CD4-positive, alpha-beta T cell treated with Interleukin-15 for 4 hours (primary cell): Measurements from ENCODE around the gene ECE2.

Source experiments
- DNase-seq: peaks from one replicate; pipeline ENCODE4 v3.0.0-alpha.2; 2020; ENCODE audit warnings: low spot score

ECE2 gene

DNA sequence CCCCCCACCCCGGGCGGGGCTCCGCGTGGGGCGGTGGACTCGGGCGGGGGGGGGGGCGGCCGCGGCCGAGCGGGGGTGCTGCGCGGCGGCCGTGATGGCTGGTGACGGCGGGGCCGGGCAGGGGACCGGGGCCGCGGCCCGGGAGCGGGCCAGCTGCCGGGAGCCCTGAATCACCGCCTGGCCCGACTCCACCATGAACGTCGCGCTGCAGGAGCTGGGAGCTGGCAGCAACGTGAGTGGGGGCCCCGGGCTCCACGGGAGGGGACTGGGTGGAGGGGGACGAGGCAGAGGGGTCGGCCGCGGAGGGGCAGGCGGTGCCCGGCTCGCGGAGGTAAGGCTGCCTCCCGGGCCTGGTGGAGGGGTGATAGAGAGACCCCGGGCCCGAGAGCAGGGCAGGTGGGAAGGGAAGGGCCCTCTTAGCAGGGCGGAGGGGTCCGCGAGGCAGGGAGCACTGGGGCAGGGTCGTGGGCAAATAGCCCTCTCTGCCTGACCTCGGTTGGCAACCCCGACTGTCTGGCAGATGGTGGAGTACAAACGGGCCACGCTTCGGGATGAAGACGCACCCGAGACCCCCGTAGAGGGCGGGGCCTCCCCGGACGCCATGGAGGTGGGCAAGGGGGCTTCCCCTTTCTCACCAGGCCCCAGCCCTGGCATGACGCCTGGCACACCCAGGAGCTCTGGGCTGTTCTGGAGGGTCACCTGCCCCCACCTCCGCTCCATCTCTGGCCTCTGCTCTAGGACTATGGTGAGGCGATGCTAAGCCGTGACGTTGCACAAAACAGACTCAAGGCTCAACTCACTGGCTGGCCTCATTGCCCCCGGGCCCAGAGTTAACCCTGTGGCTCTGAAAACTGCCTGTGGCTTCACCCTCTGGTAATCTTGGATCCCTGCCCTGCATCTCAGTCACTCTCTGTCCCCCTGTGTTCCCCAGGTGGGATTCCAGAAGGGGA is at the start of gene ECE2:
Gene ECE2 (plus strand): TSS at position 62 of the 950 bp plus-strand sequence. CDS start 132 bp downstream, at position 194.
- no peak for DNase-seq

DNA sequence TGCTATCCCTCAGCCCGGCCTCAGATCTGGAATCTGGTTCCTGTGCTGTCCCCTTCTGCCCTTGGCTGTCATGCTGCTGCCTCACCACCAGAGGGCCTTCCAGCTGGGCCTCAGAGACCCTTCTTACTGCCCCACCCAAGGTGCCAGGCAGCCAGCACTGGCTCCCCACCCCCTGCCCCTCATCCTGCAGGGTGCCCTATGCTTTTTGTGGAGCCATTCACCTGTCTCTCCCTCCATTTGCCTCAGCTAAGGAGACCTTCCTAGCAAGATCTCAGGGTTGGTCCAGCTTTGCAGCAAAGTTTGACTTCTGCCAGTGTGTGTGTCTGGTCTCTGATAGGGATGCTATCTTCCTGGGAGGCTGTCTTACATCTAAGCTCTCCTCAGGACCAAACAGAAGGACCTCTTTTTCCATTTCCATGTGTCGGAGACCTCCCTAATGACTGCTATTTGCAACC is 48.3 kb upstream of the ECE2 start:
- DNase-seq = peak; percentile 55

DNA sequence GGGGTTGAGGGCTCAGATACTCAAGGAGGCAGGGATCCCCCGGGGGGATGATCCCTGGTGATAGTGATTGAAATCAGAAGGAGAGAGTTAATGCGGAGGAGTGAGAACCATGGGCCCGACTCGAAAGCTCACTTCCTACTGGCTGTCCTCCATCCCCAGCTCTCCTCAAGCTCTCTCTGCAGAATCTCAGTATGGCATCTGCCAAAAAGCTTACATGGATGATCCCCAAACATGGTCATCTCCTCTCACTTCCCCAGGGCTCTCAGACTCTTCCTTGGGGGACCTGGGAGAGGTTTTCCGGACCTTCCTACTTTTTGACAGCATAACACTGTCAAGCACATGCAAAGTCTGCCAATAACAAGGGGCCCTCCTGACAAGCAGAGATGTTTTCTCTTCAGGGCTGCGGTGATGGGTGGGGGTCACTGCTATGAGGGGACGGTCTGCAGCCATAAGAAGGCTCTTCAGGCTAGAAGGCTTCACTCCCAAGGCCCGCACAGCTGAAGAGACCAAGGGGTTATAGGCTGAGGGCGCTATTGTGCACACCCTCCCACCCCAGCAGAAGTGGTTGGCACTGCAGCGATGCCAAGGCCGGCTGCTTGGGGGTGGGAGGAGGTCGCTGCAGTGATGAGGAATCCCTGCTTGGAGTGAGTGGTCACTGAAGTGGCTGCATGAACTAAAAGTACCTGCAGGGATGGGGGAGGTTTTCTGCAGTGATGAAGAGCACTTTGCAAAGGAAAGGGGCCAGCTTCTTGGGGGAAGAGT is 47.3 kb upstream of the ECE2 start:
- DNase-seq = no peak

DNA sequence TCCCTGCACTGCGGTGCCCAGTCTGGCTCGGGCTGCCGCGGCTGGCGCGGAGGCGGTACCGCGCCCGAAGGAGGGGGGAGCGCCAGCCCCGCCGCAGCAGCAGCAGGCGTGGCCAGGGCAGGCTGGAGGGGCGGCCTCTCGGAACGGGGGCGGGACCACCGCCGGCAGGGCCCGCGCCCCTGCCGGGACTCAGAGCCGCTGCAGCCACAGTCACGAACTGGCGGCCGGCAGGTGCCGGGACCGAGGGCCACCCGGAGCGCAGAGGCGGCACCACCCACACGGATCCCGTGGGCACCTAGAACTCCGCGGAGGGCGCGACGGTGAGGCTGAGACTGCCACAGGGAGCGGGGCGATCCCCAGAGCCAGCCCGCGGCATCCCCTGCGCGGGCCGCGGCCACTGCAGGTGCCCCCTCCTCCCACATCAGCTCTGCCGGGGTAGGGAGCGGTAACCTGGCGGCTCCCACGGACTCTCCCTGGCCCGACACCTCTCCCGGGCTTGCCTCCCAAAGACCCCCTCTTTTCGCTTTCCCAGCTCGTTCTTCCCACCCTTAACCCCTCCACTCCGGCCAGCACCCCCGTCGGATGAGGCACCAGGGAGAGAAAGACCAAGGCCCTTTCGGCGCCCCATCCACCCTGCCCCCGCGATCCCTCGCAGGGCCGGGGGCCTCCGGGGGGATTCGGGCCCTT is 46.3 kb upstream of the ECE2 start, which contains the start of gene VWA5B2:
Gene VWA5B2 (plus strand): TSS at position 192 of the 687 bp plus-strand sequence. CDS start 944 bp downstream, outside the sequence.
- DNase-seq = peak; percentile 68

DNA sequence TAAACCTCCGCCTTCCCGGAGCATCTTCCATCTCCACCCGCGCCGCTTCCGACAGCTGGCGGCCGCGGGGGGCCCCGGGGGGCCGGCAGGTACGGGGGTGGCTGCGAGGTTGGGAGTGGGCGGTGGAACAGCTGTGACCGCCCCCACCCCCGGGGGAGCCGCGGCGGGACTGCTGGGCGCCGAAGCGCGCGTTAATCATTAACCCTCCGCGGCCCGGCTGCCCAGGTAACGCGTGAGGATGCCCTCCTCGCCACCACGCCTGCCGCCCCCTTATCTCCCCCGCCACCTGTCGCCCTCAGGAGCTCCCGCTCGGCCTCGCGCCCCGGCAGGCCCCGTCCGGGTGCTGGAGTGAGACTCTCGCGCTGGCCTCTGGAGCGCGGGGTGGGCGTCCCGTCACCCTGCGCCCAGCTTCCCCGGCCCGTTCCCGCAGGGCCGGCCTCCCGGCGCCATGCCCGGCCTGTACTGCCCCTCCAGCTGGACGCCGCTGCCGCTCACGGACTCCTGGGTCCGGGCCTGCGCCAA is 45.7 kb upstream of the ECE2 start:
- no peak for DNase-seq

DNA sequence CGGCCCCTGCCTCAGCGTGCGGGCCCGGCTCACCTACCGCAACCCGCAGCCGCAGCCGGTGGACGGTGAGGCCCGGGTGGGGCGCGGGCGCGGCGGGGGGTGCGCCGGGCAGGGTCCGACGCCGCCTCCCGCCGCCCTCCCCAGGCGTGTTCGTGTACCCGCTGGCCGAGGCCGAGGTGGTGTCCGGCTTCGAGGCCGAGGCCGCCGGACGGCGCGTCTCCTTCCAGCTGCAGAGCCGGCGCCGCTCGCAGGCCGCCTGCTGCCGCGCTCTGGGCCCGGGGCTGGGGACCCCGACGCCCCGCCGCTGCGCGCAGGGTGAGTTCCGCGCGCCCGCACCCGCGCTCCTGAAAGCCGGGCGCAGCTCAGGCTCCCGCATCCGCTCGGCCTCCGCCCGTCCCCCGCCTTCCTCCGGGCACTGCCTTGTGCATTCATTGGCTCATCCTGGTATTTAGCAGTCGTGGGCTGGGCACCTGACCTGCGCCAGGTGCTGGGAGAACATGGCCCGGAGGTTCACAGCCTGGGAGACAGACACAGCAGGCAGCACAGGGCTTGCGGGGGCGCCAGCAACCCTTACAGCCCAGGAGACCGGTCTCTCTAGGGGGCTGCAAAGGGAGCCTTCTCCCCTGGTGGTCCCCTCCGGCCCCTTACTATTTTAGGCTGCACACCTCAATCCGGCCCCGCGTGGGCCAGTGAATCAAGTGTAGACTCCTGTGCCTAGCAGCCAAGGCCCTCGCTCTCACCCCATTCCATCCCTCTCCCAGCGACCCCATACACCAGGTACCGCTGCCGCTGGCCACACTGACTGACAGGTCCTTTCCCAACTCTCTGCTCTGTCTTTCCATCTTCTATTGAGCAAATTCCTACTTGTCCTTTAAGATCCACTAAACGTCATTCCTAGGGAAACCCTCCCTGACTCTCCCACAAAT is 45.0 kb upstream of the ECE2 start:
- DNase-seq = no peak

DNA sequence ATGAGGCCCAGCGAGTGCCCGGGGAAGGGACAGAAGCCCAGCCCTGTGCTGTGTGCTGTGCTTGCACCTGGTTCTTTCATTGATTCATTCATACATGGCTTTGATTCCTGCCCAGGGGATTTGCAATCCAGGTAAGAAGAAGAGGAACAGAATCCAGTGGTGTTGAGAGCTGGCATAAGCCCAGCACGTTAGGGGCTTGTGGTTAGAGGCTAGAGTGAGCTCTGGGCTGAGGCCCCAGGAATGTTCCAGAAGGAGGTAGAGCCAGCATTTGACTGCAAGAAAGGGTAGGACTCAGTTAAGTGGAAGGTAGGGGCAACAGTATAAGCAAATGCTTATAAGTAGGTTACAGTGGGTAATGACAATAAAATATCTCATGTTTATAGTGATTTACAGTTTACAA is 44.2 kb upstream of the ECE2 start:
- DNase-seq = no peak

DNA sequence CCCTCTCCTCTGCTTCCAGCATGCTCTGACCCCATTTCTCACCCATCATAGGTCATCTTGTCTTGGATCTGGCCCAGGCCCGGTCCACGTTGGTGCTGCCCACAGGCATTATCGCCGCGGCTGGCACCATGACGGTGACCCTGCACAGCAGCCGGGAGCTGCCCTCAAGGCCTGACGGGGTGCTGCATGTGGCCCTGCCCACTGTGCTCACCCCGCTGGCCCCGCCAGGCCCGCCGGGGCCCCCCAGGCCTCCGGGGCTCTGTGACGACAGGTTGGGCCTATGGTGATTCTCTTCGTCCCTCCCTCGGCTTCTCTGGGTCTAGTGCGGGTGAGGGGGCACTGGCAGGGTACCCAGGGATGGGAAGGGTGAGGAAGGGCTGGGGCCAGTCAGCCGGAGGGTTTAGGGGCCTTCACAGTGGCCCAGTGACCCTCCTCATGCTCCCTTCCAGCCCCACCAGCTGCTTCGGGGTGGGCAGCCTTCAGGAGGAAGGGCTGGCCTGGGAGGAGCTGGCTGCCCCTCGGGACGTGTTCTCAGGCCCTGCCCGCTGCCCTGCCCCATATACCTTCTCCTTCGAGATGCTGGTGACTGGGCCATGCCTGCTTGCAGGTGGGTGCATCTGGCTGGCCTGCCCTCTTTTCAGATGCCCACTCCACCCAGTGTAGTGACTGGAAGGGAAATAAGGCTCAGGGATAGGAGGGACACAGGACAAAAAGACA is 42.5 kb upstream of the ECE2 start:
- no peak for DNase-seq

DNA sequence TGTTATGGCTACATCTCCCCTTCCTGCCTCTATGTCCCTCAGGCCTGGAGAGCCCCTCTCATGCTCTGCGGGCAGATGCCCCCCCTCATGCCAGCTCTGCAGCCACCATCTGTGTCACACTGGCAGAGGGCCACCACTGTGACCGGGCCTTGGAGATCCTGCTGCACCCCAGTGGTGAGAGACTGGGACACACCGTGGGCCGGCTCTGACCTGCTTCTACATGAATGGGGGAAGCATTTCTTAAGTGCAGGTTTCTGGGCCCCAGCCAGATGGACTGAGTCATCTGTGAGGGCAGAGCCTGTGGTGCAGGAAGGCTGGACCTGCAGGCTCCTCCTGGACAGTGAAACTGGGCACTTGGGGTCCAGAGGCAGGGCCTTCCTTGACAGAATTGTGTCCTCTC is 41.6 kb upstream of the ECE2 start:
- no peak for DNase-seq

DNA sequence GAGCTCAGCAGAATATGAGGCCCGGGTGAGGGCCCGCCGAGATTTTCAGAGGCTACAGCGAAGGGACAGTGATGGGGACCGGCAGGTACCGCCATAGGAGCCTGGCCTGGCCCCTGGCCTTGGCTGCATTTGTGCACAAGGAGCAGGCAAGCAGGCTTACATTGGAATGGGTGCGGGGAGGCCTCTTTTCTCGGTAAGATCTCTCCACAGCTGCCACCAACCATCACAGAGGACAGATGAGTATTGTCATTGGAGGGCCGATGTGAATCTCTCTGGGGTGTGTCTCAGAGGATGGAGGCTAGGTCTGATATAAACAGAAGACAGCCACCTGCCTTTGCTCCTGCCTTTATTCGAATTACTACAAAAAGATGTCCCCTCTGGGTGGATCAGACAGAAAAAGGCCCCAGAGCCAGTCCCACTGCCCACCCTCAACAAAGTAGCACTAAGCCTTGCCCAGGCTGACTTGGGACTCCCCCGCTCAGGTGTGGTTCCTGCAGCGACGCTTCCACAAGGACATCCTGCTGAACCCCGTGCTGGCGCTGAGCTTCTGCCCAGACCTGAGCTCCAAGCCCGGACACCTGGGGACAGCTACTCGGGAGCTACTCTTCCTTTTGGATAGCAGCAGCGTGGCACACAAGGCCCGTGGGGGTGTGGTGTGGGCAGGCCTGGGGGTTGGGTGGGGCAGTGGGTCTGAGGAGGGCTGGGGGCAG is 41.0 kb upstream of the ECE2 start:
- no peak for DNase-seq

DNA sequence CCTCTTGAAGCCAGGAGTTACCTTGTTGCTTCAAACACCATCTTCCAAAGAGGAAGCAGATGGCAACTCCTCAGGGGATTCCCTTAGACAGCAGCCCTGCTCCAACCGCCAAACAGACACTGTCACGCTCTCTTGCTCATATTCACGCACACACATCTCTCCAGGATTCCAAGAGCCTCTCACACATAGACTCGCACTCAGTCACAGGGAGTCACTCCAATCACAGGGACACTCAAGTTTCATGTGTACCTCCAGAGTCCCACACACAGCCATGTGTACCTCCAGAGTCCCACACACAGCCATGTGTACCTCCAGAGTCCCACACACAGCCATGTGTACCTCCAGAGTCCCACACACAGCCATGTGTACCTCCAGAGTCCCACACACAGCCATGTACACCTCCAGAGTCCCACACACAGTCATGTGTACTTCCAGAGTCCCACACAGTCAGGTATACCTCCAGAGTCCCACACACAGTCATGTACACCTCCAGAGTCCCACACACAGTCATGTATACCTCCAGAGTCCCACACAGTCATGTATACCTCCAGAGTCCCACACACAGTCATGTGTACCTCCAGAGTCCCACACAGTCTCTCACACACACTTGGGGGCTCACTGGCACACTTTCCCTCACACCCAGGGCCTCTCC is 40.3 kb upstream of the ECE2 start:
- DNase-seq = no peak

DNA sequence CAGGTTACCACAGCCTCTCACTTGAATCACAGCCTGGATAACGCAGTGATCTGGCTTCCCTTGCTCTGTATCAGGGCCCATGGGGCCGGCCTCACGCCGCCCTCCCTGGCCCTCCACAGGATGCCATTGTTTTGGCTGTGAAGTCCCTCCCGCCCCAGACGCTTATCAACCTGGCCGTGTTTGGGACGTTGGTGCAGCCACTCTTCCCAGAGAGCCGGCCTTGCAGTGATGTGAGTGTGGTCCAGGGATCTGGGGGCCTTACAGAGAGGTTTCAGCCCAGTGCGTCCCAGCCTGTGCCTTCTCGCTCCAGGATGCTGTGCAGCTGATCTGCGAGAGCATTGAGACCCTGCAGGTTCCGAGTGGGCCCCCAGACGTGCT is 39.8 kb upstream of the ECE2 start:
- no peak for DNase-seq

DNA sequence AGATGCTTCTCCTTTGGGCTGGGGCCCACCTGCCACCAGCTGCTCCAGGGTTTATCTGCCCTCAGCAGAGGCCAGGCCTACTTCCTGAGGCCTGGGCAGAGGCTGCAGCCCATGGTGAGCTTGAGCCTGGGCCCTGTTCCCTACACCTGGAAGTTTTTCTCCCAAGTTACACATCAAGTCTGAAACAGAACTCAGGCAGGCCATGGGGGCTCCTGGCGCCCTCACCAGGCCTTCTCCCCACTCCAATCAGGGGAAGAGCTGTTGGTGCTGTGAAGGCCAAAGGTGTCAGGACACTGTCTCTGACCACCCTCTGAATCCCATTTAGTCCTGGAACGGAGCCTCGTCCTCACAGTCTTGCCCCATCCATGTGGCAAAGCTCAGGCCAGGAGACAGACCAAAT is 39.2 kb upstream of the ECE2 start:
- DNase-seq = no peak

DNA sequence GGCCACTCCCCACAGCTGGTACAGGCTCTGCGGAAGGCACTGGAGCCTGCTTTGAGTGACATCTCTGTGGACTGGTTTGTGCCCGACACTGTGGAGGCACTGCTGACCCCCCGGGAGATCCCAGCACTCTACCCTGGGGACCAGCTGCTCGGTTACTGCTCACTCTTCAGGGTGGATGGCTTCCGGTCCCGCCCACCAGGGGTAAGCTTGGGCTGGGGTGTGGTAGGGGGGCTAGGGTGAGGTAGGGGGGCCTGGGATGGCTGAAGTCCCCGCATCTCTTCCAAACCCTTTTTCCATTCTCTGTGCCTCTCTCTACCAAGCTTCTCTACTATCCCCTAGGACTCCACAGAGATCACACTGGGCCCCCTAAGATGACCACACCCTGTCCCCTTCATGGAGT is 38.6 kb upstream of the ECE2 start:
- no peak for DNase-seq

DNA sequence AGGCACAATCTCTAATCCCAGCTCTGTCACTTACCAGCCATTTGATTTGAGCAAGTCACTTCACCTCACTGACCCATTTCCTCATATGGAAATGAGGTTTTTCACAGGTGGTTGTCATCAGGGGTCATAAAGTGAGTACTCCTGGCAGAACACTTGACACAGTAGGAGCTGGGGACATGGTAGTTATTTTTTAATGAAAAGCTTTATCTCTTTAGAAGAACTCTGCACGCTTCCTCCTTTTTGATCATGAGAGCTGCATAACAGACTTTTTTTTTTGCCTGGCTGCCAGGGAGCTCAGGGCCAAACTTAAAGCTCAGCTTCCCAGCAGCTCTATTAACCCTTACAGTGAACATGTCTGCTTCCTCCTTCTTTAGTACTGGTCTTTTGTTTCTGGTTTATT is 38.0 kb upstream of the ECE2 start:
- no peak for DNase-seq

DNA sequence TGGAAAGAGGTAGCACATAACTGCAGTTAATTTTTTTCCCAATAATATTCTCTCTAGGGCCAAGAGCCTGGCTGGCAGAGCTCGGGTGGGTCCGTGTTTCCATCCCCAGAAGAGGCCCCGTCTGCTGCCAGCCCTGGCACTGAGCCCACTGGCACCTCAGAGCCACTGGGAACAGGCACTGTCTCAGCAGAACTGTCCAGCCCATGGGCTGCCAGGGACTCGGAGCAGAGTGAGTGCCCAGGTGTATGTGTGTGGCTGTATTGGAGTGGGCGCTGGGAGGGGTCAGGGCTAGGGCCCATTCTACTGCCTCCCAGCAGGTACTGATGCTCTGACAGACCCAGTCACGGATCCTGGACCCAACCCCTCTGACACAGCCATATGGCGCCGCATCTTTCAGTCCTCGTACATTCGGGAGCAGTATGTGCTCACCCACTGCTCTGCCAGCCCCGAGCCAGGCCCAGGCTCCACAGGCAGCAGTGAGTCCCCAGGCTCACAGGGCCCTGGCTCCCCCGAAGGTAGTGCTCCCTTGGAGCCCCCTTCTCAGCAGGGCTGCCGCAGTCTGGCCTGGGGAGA is 37.5 kb upstream of the ECE2 start:
- no peak for DNase-seq

DNA sequence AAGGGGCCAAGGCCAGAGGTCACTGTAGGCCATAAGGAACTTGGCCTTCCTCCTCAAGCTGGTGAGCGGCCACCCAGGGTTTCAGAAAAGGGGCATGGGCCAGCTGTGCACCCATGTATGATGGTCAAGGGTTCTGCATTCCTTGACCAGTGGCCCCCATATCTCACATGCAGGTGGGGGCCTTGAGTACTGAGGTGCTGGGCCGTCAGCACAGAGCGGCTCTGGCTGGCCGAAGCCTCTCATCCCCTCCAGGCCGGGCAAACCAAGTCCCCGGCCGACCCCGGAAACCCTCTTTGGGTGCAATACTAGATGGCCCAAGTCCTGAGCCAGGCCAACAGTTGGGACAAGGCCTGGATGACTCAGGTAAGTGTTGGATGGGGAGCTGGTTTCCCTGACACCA is 36.6 kb upstream of the ECE2 start:
- DNase-seq = no peak

DNA sequence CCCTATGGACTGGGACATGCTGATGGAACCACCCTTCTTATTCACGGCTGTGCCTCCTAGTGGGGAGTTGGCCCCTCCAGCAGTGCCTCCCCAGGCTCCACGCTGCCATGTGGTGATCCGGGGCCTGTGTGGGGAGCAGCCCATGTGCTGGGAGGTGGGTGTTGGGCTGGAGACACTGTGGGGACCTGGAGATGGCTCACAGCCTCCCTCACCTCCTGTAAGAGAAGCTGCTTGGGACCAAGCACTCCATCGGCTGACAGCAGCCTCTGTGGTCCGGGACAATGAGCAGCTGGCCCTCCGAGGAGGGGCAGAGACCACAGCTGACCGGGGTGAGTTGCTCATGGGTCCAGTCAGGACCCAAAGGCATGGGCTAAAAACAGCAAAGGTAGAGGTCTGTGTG is 36.1 kb upstream of the ECE2 start:
- no peak for DNase-seq
